ENCODE results near the gene USP31.

- TF ChIP-seq CTCF (IDR thresholded peaks at IDR 0.05) (no peak), POLR2A (IDR thresholded peaks at IDR 0.05) (no peak)
Measured at GRCh38 chr16:23128056-23128455, 21.2 kb downstream of the USP31 start.

Measured in thyroid gland (tissue), 4 donors.